ENCODE measurements around the gene FDX2.

Gene FDX2

GRCh38 chr19:10271543-10272086, 44.2 kb downstream of the FDX2 start:
- no peaks in the 10 kb centered on the region for H4K20me1 ChIP-seq (ENCODE audit: insufficient read depth, low read length)
- ATAC-seq (ENCODE audit: insufficient read depth, low read depth) = no peak
- peaks cover 5% of the 10 kb centered on the region for H3K27me3 ChIP-seq (ENCODE audit: insufficient read depth, low read length, poor library complexity)
- peaks cover 5% of the 10 kb centered on the region; the same call in 1 of the 2 replicates for H3K36me3 ChIP-seq (ENCODE audit: insufficient read depth, low read length)
- no peaks in the 10 kb centered on the region for H3K9me3 ChIP-seq (ENCODE audit: insufficient read depth, low read length, severe bottlenecking)
- H3K9ac ChIP-seq (ENCODE audit: low read depth, low read length) = peak overlapping the region; percentile 58
- peaks cover 32% of the 10 kb centered on the region for H3K4me1 ChIP-seq (ENCODE audit: insufficient read depth, low read length)
- H3K79me2 ChIP-seq (ENCODE audit: insufficient read depth, low read length) = no peaks in the 10 kb centered on the region
- peak overlapping the region in 1 of 2 experiments; percentile 70; a peak in 3 of 4 replicates for H3K4me3 ChIP-seq (ENCODE audit: low read depth in 1 of 2, low read length in 2 of 2)
- H3K27ac ChIP-seq (ENCODE audit: low read length) = peak overlapping the region; percentile 65
- H2AFZ ChIP-seq (ENCODE audit: low read depth, low read length) = peak overlapping the region; percentile 89
- DNase-seq = no peak
- no peak for TF ChIP-seq EZH2 (IDR thresholded peaks at IDR 0.05; ENCODE audit: borderline replicate concordance, low read depth, low read length, severe bottlenecking)
- TF ChIP-seq CTCF (IDR thresholded peaks at IDR 0.05; ENCODE audit: borderline replicate concordance, extremely low read depth, low read length, poor library complexity, severe bottlenecking) = no peak
- peak overlapping the region; percentile 70 for H3K4me2 ChIP-seq (ENCODE audit: insufficient read depth, low read length)

- Histone ChIP-seq H3K9me3 (ENCODE audit: insufficient read depth, low read length, severe bottlenecking) (no peaks in the 10 kb centered on the region), H3K4me1 (ENCODE audit: insufficient read depth, low read length) (peaks cover 32% of the 10 kb centered on the region), H4K20me1 (ENCODE audit: insufficient read depth, low read length) (no peaks in the 10 kb centered on the region), H3K36me3 (ENCODE audit: insufficient read depth, low read length) (peaks cover 5% of the 10 kb centered on the region; the same call in 1 of the 2 replicates), H3K27ac (ENCODE audit: low read length) (peak within 1 kb of the TSS; percentile 65), H2AFZ (ENCODE audit: low read depth, low read length) (peak within 1 kb of the TSS; percentile 89), H3K4me3 (ENCODE audit: low read depth in 1 of 2, low read length in 2 of 2) (peak within 1 kb of the TSS; percentile 26 to 70), H3K27me3 (ENCODE audit: insufficient read depth, low read length, poor library complexity) (peaks cover 5% of the 10 kb centered on the region), H3K9ac (ENCODE audit: low read depth, low read length) (peak within 1 kb of the TSS; percentile 58), H3K4me2 (ENCODE audit: insufficient read depth, low read length) (peak within 1 kb of the TSS; percentile 70), H3K79me2 (ENCODE audit: insufficient read depth, low read length) (no peaks in the 10 kb centered on the region)
- DNase-seq (peak; percentile 80), ATAC-seq (ENCODE audit: insufficient read depth, low read depth) (peak; percentile 91)
- TF ChIP-seq CTCF (IDR thresholded peaks at IDR 0.05; ENCODE audit: borderline replicate concordance, extremely low read depth, low read length, poor library complexity, severe bottlenecking) (peak; percentile 24), EZH2 (IDR thresholded peaks at IDR 0.05; ENCODE audit: borderline replicate concordance, low read depth, low read length, severe bottlenecking) (no peak)
Measured at GRCh38 chr19:10270616-10271394, 45.0 kb downstream of the FDX2 start, which contains the start of gene ICAM1. Gene ICAM1, plus strand, starts transcription at chr19:10271120. Its CDS starts 40 bp downstream, at chr19:10271160.

- H3K9me3 ChIP-seq (ENCODE audit: insufficient read depth, low read length, severe bottlenecking) = no peaks in the 10 kb centered on the region
- TF ChIP-seq CTCF (IDR thresholded peaks at IDR 0.05; ENCODE audit: borderline replicate concordance, extremely low read depth, low read length, poor library complexity, severe bottlenecking) (no peak), EZH2 (IDR thresholded peaks at IDR 0.05; ENCODE audit: borderline replicate concordance, low read depth, low read length, severe bottlenecking) (no peak)
- peaks cover 5% of the 10 kb centered on the region; the same call in 1 of the 2 replicates for H3K36me3 ChIP-seq (ENCODE audit: insufficient read depth, low read length)
- H3K4me3 ChIP-seq (ENCODE audit: low read depth in 1 of 2, low read length in 2 of 2) = peak overlapping the region; percentile 26 to 70; a peak in 2 of 4 replicates
- peak overlapping the region; percentile 89 for H2AFZ ChIP-seq (ENCODE audit: low read depth, low read length)
- H4K20me1 ChIP-seq (ENCODE audit: insufficient read depth, low read length) = no peaks in the 10 kb centered on the region
- DNase-seq = no peak
- peak overlapping the region; percentile 65 for H3K27ac ChIP-seq (ENCODE audit: low read length)
- H3K4me2 ChIP-seq (ENCODE audit: insufficient read depth, low read length) = peak overlapping the region; percentile 70
- H3K79me2 ChIP-seq (ENCODE audit: insufficient read depth, low read length) = no peaks in the 10 kb centered on the region
- H3K4me1 ChIP-seq (ENCODE audit: insufficient read depth, low read length) = peaks cover 32% of the 10 kb centered on the region
- H3K9ac ChIP-seq (ENCODE audit: low read depth, low read length) = peak overlapping the region; percentile 58
- H3K27me3 ChIP-seq (ENCODE audit: insufficient read depth, low read length, poor library complexity) = peaks cover 5% of the 10 kb centered on the region
- ATAC-seq (ENCODE audit: insufficient read depth, low read depth) = no peak
Measured at GRCh38 chr19:10270180-10270615, 45.6 kb downstream of the FDX2 start.

All from DND-41 (cell line).